ENCODE data around the gene REPS2. TPM values are rescaled to one million over a fixed set of nuclear protein-coding genes. Genes with fewer than 3 reads are reported as not detected.
"Not testable (repeated sequence)": the region's sequence is repeated elsewhere in the genome, so short reads cannot be mapped to it uniquely, and the experiment has no call there.

REPS2 gene
- total RNA-seq, 4 donors from 2014 or later = 10.8 to 37.0 (median 17.5) TPM

GRCh38 chrX:16963216-16963615 lies 16.8 kb downstream of the REPS2 start:
- Histone ChIP-seq H3K27me3 (no peaks in the 10 kb centered on the region), H3K36me3 (no peaks in the 10 kb centered on the region), H3K4me1 (no peaks in the 10 kb centered on the region), H3K4me3 (no peak overlapping the region), H3K27ac (no peak overlapping the region), H3K9me3 (no peaks in the 10 kb centered on the region)
- intact Hi-C loops (cut with DNase I; ENCODE audit: low total_unique reads) = no loop called here
- 78 to 100% methylated on average over 1 of the region's 1 CpG for WGBS, 2 donors (ENCODE audit: low coverage in 1 of 2)
- DNase-seq = no peak
- TF ChIP-seq, protein P1, sequence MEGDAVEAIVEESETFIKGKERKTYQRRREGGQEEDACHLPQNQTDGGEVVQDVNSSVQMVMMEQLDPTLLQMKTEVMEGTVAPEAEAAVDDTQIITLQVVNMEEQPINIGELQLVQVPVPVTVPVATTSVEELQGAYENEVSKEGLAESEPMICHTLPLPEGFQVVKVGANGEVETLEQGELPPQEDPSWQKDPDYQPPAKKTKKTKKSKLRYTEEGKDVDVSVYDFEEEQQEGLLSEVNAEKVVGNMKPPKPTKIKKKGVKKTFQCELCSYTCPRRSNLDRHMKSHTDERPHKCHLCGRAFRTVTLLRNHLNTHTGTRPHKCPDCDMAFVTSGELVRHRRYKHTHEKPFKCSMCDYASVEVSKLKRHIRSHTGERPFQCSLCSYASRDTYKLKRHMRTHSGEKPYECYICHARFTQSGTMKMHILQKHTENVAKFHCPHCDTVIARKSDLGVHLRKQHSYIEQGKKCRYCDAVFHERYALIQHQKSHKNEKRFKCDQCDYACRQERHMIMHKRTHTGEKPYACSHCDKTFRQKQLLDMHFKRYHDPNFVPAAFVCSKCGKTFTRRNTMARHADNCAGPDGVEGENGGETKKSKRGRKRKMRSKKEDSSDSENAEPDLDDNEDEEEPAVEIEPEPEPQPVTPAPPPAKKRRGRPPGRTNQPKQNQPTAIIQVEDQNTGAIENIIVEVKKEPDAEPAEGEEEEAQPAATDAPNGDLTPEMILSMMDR (IDR thresholded peaks at IDR 0.05) = no peak
- no peak for TF ChIP-seq POLR2AphosphoS5 (IDR thresholded peaks at IDR 0.05)
- TF ChIP-seq POLR2A (IDR thresholded peaks at IDR 0.05) = no peak
- no peak for TF ChIP-seq EP300 (IDR thresholded peaks at IDR 0.05; ENCODE audit: low read depth)
- in situ Hi-C loops (cut with MboI; ENCODE audit: low pct_ligation_motif_present in 1 of 4, low pct_unique_long_range_greater_than_20kb in 1 of 4, low sequenced_read_pairs in 3 of 4) = no loop called here

DNA sequence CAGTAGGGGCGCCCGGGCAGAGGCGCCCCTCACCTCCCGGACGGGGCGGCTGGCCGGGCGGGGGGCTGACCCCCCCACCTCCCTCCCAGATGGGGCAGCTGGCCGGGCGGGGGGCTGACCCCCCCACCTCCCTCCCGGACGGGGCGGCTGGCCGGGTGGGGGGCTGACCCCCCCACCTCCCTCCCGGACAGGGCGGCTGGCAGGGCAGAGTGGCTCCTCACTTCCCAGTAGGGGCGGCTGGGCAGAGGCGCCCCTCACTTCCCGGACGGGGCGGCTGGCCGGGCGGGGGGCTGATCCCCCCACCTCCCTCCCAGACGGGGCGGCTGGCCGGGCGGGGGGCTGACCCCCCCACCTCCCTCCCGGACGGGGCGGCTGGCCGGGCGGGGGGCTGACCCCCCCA lies 18.5 kb downstream of the REPS2 start:
- H3K27me3 ChIP-seq; intact Hi-C loops (cut with DNase I; ENCODE audit: low total_unique reads); H3K36me3 ChIP-seq; in situ Hi-C loops (cut with MboI; ENCODE audit: low pct_ligation_motif_present in 1 of 4, low pct_unique_long_range_greater_than_20kb in 1 of 4, low sequenced_read_pairs in 3 of 4); H3K9me3 ChIP-seq; DNase-seq; H3K4me3 ChIP-seq; H3K27ac ChIP-seq; H3K4me1 ChIP-seq: not testable (repeated sequence)
- WGBS, 2 donors (ENCODE audit: low coverage in 1 of 2) = no CpG with 5 or more reads among the region's 32 CpGs

DNA sequence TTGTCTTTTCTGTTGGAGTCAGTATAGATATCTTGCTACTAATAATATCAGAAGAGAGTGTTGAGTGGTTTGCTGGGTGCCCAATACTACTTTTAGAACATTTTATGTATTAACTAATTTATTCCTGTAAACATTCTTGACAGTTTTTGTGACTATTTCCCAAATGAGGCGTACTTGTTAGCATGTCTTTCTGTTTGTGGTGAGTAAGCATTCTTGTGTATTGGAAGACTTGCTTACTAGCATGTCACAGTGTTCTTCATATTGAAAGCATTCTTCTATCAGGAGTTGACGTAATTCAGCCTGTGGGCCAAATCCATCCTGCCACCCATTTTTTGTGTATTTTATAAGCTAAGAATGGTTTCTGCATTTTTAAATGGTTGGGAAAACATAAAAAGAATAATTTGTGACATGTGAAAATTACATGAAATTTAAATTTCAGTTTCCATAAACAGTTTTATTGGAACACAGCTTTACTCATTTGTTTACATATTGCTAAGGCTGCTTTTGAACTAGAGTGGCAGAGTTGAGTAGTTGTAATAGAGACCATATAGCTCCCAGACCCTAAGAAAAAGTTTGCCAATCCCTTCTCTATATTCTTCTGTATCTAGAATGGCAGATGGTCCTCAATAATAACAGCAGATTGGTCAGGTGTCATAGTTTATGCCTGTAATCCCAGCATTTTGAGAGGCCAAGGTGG lies 20.4 kb downstream of the REPS2 start:
- Histone ChIP-seq H3K27ac (no peak overlapping the region), H3K4me1 (no peaks in the 10 kb centered on the region), H3K27me3 (no peaks in the 10 kb centered on the region), H3K9me3 (no peaks in the 10 kb centered on the region), H3K36me3 (no peaks in the 10 kb centered on the region), H3K4me3 (no peak overlapping the region)
- intact Hi-C loops (cut with DNase I; ENCODE audit: low total_unique reads) = no loop called here
- no peak for TF ChIP-seq POLR2A (IDR thresholded peaks at IDR 0.05)
- no peak for TF ChIP-seq POLR2AphosphoS5 (IDR thresholded peaks at IDR 0.05)
- TF ChIP-seq EP300 (IDR thresholded peaks at IDR 0.05; ENCODE audit: low read depth) = no peak
- TF ChIP-seq, protein P1 (IDR thresholded peaks at IDR 0.05) = no peak
- 87 to 100% methylated on average over 1 to 2 of the region's 2 CpGs for WGBS, 2 donors (ENCODE audit: low coverage in 1 of 2)
- in situ Hi-C loops (cut with MboI; ENCODE audit: low pct_ligation_motif_present in 1 of 4, low pct_unique_long_range_greater_than_20kb in 1 of 4, low sequenced_read_pairs in 3 of 4) = no loop called here
- no peak for DNase-seq

- intact Hi-C loops (cut with DNase I; ENCODE audit: low total_unique reads); H3K4me1 ChIP-seq; in situ Hi-C loops (cut with MboI; ENCODE audit: low pct_ligation_motif_present in 1 of 4, low pct_unique_long_range_greater_than_20kb in 1 of 4, low sequenced_read_pairs in 3 of 4); H3K4me3 ChIP-seq; H3K36me3 ChIP-seq; DNase-seq; H3K27me3 ChIP-seq; H3K9me3 ChIP-seq; H3K27ac ChIP-seq: not testable (repeated sequence)
- 96% methylated on average over 16 of the region's 29 CpGs; no CpG with 5 or more reads in 1 of the 2 donors for WGBS, 2 donors (ENCODE audit: low coverage in 1 of 2)
Observed at GRCh38 chrX:16968753-16969152, 22.3 kb downstream of the REPS2 start.

- TF ChIP-seq POLR2AphosphoS5 (IDR thresholded peaks at IDR 0.05) (no peak), EP300 (IDR thresholded peaks at IDR 0.05; ENCODE audit: low read depth) (no peak)
- WGBS, 2 donors (ENCODE audit: low coverage in 1 of 2) = 42 to 50% methylated on average over 4 to 5 of the region's 5 CpGs
- H3K36me3 ChIP-seq = no peaks in the 10 kb centered on the region
- intact Hi-C loops (cut with DNase I; ENCODE audit: low total_unique reads) = no loop called here
- H3K27me3 ChIP-seq = no peaks in the 10 kb centered on the region
- no peaks in the 10 kb centered on the region for H3K9me3 ChIP-seq
- no peak overlapping the region for H3K27ac ChIP-seq
- DNase-seq = no peak
- in situ Hi-C loops (cut with MboI; ENCODE audit: low pct_ligation_motif_present in 1 of 4, low pct_unique_long_range_greater_than_20kb in 1 of 4, low sequenced_read_pairs in 3 of 4) = no loop called here
- no peaks in the 10 kb centered on the region for H3K4me1 ChIP-seq
- H3K4me3 ChIP-seq = no peak overlapping the region
Observed at GRCh38 chrX:16970977-16971376, 24.5 kb downstream of the REPS2 start.

DNA sequence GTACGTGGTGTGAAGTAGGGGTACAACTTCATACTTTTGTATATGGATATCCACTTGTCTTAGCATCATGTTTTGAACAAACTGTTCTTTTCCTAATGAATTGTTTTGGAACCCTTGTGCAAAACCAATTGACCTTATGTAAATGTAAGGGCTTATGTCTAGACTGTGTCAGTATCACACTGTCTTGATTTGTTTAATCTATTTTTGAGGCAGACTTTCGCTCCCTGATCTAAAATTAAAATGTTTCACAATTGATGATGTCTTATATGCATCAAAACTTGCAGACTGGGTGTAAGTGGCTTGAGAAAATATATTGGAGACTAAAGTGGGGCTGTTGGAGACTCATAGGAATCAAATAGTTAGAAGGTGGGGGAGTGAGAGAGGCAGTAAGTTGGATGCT lies 25.2 kb downstream of the REPS2 start:
- intact Hi-C loops (cut with DNase I; ENCODE audit: low total_unique reads) = no loop called here
- Histone ChIP-seq H3K9me3 (no peaks in the 10 kb centered on the region), H3K4me1 (no peaks in the 10 kb centered on the region), H3K27me3 (no peaks in the 10 kb centered on the region), H3K4me3 (no peak overlapping the region), H3K36me3 (no peaks in the 10 kb centered on the region), H3K27ac (no peak overlapping the region)
- in situ Hi-C loops (cut with MboI; ENCODE audit: low pct_ligation_motif_present in 1 of 4, low pct_unique_long_range_greater_than_20kb in 1 of 4, low sequenced_read_pairs in 3 of 4) = no loop called here
- no peak for DNase-seq
- TF ChIP-seq POLR2A (IDR thresholded peaks at IDR 0.05) (no peak), EP300 (IDR thresholded peaks at IDR 0.05; ENCODE audit: low read depth) (no peak), POLR2AphosphoS5 (IDR thresholded peaks at IDR 0.05) (no peak)
- TF ChIP-seq, protein P1 (IDR thresholded peaks at IDR 0.05) = no peak
- WGBS, 2 donors (ENCODE audit: low coverage in 1 of 2) = 50 to 62% methylated on average over 2 of the region's 2 CpGs

Measured in transverse colon (tissue), 4 donors.